TTC549 (cell line): Measurements from ENCODE around the gene SALL1.

Source experiments
- FAIRE-seq: peaks from 2 replicates; lab custom pipeline; 2012; peaks lifted over from hg19 to GRCh38; lab: Jason Lieb, UNC

Gene SALL1

DNA sequence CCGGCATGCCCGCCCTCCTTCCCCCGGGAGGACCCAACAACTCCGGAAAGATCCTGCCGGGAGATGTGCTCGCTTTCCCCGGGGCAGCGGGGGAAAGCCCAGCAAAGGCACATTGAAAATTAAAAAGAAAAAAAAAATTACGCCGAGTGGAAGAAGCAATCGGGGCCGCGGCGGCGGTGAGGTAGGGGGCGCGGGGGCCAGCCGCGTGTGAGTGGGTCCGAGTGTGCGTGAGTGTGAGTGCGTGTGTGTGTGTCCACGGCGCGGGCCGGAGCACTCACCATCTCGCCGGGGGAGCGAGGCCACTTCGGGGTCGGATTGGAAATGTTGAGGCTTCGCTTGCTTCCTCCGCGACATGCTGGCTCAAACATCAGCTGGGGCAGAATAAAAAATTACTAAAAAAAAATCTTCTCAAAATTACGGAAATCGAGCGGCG, at the start of gene SALL1:
TSS of gene SALL1 (minus strand) at position 383 of the 433 bp plus-strand sequence. CDS start at position 354, 29 bp downstream.
- no peak for FAIRE-seq

DNA sequence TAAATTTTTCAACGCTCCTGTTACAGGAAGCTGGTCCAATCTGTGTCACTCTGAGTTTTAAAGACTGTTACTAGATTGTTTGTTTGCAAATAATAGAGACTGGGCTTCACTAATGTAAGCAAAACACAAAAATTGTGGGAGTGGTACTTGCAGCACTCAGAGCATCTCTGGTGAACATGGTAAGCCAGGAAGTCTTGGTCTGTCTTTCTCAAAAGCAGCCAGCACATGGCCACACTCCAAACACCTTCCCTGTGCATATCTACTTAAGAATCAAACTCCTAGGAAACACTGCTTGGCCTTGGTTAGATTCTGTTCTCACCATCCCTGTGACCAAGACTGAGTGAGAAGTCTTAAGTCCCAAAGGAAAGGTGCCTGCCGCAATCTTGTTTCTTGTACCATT, 49.7 kb upstream of the SALL1 start:
- no peak for FAIRE-seq

- FAIRE-seq, result no peak
These were observed 47.1 kb upstream of the SALL1 start for GRCh38 chr16:51197953-51198748.

- no peak for FAIRE-seq
These were observed 42.8 kb upstream of the SALL1 start for GRCh38 chr16:51193879-51194278.

DNA sequence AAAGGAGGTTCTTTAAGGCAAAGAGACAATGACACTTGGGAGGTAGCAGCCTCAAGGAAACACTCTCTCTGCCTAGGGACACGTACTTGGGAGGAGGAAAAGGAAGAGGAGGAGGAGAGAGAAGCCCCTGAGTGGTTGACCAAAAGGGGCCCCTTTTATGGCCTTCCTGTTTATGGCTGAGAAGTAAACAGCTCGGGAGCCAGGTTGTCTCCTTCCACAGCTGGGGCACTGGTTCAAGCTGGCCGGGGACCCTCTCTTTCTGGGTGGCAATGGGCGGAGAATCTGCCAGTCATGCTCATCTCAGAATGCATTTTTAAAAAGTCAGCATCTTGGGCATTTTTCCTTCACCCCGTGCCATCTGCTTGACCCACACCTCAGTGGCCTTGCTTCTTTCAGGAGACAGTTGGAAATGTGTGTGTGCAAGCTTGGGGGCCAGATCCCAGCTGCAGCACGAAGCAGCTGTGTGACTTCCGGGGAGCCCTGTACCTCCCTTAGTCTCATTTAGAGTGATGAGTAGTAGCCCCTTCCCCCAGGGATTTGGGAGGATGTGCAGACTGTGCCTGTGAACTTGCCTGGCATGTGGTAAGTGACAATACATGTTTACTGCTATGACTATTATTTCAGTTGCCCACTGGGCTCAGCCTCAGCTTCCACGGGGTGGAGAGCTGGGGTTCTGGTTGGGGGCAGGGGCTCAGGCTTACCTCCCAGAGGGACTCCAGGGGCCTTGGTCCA, 33.8 kb upstream of the SALL1 start:
- FAIRE-seq, result no peak

DNA sequence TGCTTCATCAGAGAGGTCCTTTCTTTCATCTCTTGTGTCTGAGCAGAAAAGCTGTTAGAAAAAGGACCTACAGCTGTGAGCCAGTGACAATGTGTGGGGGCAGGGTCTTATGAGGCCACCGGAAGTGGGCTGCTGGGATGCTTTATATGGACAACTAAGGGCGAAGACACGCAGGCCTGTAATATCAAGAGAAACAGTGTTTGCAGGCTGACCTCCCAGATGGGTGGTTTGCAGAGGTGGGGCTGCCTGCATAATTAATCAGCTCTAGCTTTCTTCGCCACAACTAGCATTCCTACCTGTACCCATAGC, 30.4 kb upstream of the SALL1 start:
- no peak for FAIRE-seq

GRCh38 chr16:51180719-51181502, 29.8 kb upstream of the SALL1 start:
- FAIRE-seq, result no peak

GRCh38 chr16:51175081-51175480, 24.0 kb upstream of the SALL1 start:
- FAIRE-seq, result no peak

GRCh38 chr16:51172368-51172767, 21.3 kb upstream of the SALL1 start:
- no peak for FAIRE-seq

GRCh38 chr16:51168755-51169154, 17.7 kb upstream of the SALL1 start:
- FAIRE-seq, result no peak

DNA sequence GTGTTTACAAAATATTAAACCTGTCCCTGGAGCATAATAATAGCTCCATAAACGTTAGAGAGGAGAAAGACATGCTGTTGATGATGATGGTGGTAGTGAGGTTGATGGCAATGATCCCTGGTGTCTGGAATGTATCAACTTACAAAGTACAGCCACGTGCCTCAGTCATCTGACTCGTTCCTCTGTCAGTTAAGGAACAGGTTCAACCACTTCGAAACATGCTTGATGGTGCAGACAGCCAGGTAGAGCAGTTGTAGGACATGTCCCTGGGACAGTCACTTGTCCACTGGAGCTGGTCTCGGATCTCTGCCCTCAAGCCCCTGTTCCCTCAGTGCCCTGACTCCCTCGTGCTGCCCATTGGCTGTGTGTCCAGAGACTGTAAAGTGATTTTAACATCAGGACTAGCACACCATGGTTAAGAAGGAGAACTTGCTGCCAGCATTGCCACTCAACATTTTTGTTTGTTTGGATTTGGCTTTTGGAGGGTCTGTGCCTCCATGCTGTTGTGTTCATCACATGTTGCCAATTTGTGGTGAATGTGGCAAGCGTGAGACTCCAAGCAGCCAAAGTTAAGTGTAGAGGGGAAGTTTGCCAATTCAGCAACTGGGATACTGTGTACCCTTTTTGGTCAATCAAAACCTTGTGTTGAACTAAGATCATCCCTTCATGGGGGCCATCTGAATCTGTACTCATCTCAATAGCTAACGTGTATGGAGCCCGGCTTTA, 16.3 kb upstream of the SALL1 start:
- FAIRE-seq, result no peak

DNA sequence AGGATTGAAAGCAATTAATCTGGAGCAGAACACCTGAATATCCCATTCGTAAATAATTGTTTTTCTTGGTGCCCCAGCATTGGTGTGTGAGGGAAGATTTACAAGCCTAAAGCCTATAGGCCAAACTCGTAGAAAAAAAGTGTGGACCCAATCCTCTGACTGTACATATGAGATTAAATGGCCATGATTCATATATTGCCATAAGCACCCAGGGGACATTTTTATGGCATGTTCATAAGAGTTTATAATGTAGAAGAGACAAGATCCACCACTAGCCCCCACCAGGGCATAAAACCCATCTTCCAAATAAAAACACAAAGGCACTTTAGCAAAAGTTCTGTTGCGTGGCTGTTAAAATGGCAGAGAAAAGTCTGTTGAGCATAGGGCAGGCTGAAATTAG, 15.5 kb upstream of the SALL1 start:
- FAIRE-seq, result no peak

- no peak for FAIRE-seq
These were observed 15.0 kb upstream of the SALL1 start for GRCh38 chr16:51166091-51166490.

- FAIRE-seq, result no peak
These were observed 14.0 kb upstream of the SALL1 start for GRCh38 chr16:51165043-51165442.

DNA sequence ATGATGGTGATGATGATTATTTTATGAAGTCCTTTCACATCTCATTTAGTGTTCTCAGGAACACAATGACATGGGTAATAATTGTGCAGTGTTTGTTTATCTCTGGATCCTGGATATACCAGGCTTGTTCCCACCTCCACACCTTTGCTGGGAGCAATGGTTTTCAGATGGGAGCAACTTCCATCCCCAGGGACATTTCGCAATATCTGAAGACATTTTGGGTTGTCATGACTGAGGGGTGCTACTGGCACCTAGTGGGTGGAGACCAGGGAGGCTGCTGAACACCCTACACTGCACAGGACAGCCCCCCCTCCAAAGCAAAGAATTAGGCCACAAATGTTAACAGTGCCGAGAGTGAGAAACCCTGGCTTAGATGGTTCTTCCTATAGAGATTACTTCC, 13.5 kb upstream of the SALL1 start:
- FAIRE-seq, result no peak

DNA sequence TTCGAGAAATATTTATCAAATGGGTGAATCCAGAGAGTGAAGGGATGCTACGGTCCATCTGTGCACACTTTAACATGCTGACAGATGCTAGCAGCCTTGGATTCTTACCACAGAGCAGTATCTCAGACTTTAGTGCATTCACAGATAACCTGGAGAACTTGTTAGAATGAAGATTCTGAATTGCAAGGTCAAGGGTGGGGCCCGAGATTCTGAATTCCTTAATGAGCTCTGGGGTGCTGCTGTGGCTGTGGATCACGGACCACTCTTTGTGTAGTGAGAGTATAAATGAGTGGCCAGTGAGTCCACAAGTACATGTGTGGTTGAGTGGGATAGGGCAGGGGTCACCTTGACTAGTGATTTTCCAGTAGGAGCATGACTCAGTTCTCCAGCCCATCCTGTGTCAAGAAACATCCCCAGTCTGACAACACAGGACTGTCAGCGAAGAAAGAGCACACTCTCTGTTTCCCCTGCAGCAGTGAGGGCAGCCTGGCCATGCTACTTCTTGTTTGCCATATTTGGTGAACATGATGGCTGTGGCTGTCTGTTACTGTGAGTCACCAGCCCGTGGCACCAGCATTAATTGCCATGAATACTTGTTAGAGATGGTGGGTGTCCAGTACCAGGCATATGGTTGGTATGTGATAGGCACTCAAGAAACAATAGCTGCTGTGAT, 13.0 kb upstream of the SALL1 start:
- no peak for FAIRE-seq

GRCh38 chr16:51163366-51163765, 12.3 kb upstream of the SALL1 start:
- FAIRE-seq, result no peak

DNA sequence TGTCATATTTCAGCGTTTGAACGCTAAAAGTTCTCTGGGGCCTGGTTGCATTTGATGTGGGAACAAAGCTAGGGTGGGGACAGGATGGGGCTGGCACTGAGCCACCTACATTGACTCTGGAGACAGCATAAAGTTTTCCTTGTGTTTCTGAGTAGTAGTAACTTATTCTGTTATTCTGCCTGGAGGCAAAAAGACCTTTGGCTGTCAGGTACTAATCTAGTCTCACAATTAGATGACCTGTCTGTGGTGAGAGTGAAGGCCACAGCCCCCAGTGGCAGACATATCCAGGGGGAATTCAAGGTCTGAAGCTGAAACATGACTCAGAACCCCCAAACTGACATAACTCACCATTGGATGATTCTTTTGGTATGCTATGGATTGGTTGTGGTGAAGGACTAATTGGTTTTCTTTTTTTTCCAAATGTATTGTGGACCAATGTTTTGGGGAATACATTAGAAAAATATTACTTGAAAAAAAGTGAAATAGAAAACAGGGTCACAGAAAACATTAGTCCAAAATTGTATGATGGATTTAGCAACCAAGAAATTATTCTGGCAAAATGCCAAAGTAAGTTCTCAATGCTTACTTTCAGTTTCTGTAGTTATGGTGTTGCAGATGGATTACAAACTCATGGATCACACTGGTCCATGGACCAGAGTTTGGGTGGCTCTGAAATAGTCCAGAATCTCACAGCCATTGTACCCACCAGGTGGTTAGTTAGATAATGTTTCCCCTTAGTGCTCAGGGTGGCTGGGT, 10.5 kb upstream of the SALL1 start:
- no peak for FAIRE-seq

DNA sequence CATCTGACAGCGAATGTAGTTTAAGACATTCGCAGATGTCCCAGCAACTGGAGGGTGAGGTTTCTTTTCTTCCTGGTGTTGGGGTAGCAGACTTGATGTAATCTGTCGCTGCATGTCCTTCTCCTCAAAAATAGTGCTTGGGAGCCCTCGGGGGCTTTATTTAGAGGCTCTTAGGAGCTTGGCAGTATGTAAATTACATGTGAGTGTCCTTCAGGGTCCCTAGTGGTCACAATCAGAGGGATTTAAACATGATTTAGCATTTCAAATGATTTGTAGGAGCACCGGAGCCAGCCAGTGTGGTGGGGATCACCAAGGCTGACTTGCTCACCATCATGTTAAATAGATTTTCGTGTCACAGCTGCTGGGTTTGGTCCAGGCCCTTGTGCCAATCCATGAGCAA, 8.8 kb upstream of the SALL1 start:
- FAIRE-seq, result no peak

- FAIRE-seq, result no peak
These were observed 8.2 kb upstream of the SALL1 start for GRCh38 chr16:51159296-51159695.

- no peak for FAIRE-seq
These were observed 6.6 kb upstream of the SALL1 start for GRCh38 chr16:51157698-51158097.
